Stimulated activated CD8-positive, alpha-beta memory T cell treated with anti-CD3 and anti-CD28 coated beads, Interleukin-15, amount 100 ng/mL, for 1 hour (primary cell): Measurements from ENCODE around the gene GSTA5.
A peak's percentile ranks its signal among the peaks of the same experiment; 100 is the strongest.
"Not testable (repeated sequence)": the region's sequence is repeated elsewhere in the genome, so short reads cannot be mapped to it uniquely, and the experiment has no call there.

Source experiments
- DNase-seq: peaks from one replicate; pipeline ENCODE4 v3.0.0-alpha.2; 2020; ENCODE audit warnings: low read depth

The GSTA5 gene

GRCh38 chr6:52834481-52834880, 6.1 kb downstream of the GSTA5 start:
- no peak for DNase-seq

GRCh38 chr6:52830869-52831268, 9.7 kb downstream of the GSTA5 start:
- not testable (repeated sequence) for DNase-seq

- no peak for DNase-seq
Measured at GRCh38 chr6:52829046-52829817, 11.4 kb downstream of the GSTA5 start.

GRCh38 chr6:52828621-52829020, 12.0 kb downstream of the GSTA5 start:
- DNase-seq: not testable (repeated sequence)

GRCh38 chr6:52827073-52827783, 13.4 kb downstream of the GSTA5 start:
- DNase-seq: not testable (repeated sequence)

GRCh38 chr6:52826513-52826912, 14.1 kb downstream of the GSTA5 start:
- no peak for DNase-seq

GRCh38 chr6:52825900-52826459, 14.6 kb downstream of the GSTA5 start:
- not testable (repeated sequence) for DNase-seq

GRCh38 chr6:52825270-52825793, 15.3 kb downstream of the GSTA5 start:
- not testable (repeated sequence) for DNase-seq

GRCh38 chr6:52821842-52822241, 18.8 kb downstream of the GSTA5 start:
- no peak for DNase-seq

- DNase-seq: no peak
Measured at GRCh38 chr6:52820198-52820597, 20.4 kb downstream of the GSTA5 start.

- peak; percentile 4 for DNase-seq
Measured at GRCh38 chr6:52815167-52816092, 25.2 kb downstream of the GSTA5 start.

- not testable (repeated sequence) for DNase-seq
Measured at GRCh38 chr6:52814545-52814944, 26.1 kb downstream of the GSTA5 start.

GRCh38 chr6:52809777-52810176, 30.8 kb downstream of the GSTA5 start:
- not testable (repeated sequence) for DNase-seq

GRCh38 chr6:52808660-52809059, 32.0 kb downstream of the GSTA5 start:
- DNase-seq: no peak

- not testable (repeated sequence) for DNase-seq
Measured at GRCh38 chr6:52803668-52804255, 36.9 kb downstream of the GSTA5 start, which contains the start of gene GSTA1. TSS of gene GSTA1 (minus strand) at chr6:52803816. CDS start at chr6:52799267, 4,549 bp downstream.

GRCh38 chr6:52802806-52803205, 37.8 kb downstream of the GSTA5 start:
- DNase-seq: no peak

- no peak for DNase-seq
Measured at GRCh38 chr6:52801188-52801841, 39.3 kb downstream of the GSTA5 start.

- not testable (repeated sequence) for DNase-seq
Measured at GRCh38 chr6:52799272-52799671, 41.3 kb downstream of the GSTA5 start.

GRCh38 chr6:52794366-52794765, 46.2 kb downstream of the GSTA5 start:
- not testable (repeated sequence) for DNase-seq

GRCh38 chr6:52790861-52791260, 49.8 kb downstream of the GSTA5 start:
- DNase-seq: no peak

GRCh38 chr6:52789658-52790057, 51.0 kb downstream of the GSTA5 start:
- not testable (repeated sequence) for DNase-seq
